ENCODE data around the gene TSC22D3.

Gene TSC22D3

GRCh38 chrX:107726816-107727534, 48.6 kb downstream of the TSC22D3 start:
- Mint-ChIP-seq H3K27me3 (no peaks in the 10 kb centered on the region), H3K4me1 (peaks cover 22% of the 10 kb centered on the region), H3K9me3 (no peaks in the 10 kb centered on the region), H3K27ac (no peak overlapping the region), H3K4me3 (no peak overlapping the region)
- DNase-seq = no peak
- ATAC-seq = no peak

DNA sequence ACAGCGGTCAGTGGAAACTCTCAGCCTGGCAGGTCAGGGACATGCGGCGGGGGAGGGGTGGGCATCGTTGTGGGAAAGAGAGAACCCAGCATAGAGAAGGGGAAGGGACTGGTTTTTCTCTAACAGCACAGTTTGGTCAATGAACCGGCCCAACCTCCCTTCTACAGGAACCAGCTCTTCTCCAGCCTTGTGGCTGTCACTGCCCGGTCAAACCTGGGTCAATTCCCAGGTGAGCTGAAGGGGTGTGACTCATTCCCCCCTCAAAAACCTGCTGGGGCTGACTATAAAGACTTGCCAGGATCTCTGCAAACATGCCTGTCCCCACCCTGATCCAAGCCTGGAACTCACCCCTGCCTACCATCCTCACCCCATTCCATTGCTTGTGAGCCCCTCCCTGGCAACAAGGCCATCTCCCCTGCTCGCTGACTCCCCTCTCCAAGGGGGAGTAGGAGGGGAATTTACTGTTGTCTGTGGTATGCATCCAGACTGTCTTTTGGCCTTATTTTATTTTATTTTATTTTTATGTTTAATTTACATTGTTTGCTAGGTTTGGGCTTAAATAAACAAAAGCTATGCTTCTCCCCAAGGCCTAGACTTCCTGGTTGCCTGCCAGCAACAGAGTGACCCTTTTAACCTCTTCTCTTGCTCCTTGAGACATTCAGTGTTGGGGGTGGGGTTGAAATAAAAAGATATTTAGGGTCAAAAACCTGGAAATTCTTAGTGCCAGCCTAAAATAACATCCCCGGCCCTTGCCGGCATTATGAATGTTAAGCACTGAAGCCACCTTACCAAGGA, 49.6 kb downstream of the TSC22D3 start:
- no peak overlapping the region for H3K27ac Mint-ChIP-seq
- ATAC-seq (no peak), DNase-seq (no peak)
- peaks cover 32% of the 10 kb centered on the region for H3K4me1 Mint-ChIP-seq
- H3K27me3 Mint-ChIP-seq = no peaks in the 10 kb centered on the region
- H3K4me3 Mint-ChIP-seq = no peak overlapping the region
- no peaks in the 10 kb centered on the region for H3K9me3 Mint-ChIP-seq

GRCh38 chrX:107724653-107725052, 50.9 kb downstream of the TSC22D3 start:
- no peak for DNase-seq
- Mint-ChIP-seq H3K4me1 (peaks cover 29% of the 10 kb centered on the region), H3K9me3 (no peaks in the 10 kb centered on the region), H3K4me3 (no peak overlapping the region), H3K27me3 (no peaks in the 10 kb centered on the region), H3K27ac (no peak overlapping the region)
- no peak for ATAC-seq

DNA sequence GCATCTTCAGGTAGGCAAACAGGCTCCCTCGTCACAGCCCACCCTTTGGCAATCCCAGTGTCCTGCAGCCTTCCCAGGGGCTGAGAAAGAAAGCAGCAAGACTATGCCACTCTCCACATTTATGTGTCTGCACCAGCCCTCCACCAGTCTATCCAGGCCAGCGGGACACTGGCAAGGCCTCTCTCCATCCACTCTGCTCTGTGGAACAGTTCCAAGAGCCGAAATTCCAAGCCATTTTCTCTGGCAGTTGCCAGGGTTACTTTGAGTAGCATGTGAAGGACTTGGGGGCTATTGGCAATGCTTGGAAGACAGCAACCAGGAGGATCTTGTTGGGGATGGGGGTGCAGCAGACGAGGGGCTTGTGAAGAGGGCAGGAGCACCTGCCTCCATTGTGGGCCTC, 52.1 kb downstream of the TSC22D3 start:
- H3K27me3 Mint-ChIP-seq = no peaks in the 10 kb centered on the region
- H3K27ac Mint-ChIP-seq = peak overlapping the region in 1 of 2 donors; percentile 80
- no peak overlapping the region for H3K4me3 Mint-ChIP-seq
- peaks cover 28% of the 10 kb centered on the region for H3K4me1 Mint-ChIP-seq
- ATAC-seq (no peak), DNase-seq (no peak)
- H3K9me3 Mint-ChIP-seq = no peaks in the 10 kb centered on the region

- H3K9me3 Mint-ChIP-seq = no peaks in the 10 kb centered on the region
- DNase-seq (no peak), ATAC-seq (no peak)
- H3K27me3 Mint-ChIP-seq = no peaks in the 10 kb centered on the region
- H3K4me3 Mint-ChIP-seq = no peak overlapping the region
- H3K27ac Mint-ChIP-seq = no peak overlapping the region
- H3K4me1 Mint-ChIP-seq = peaks cover 37% of the 10 kb centered on the region
These were observed 53.5 kb downstream of the TSC22D3 start for GRCh38 chrX:107721966-107722707.

- ATAC-seq (no peak), DNase-seq (no peak)
- Mint-ChIP-seq H3K9me3 (no peaks in the 10 kb centered on the region), H3K4me3 (no peak overlapping the region), H3K27ac (no peak overlapping the region), H3K27me3 (no peaks in the 10 kb centered on the region), H3K4me1 (peaks cover 39% of the 10 kb centered on the region)
These were observed 54.3 kb downstream of the TSC22D3 start for GRCh38 chrX:107721318-107721717.

DNA sequence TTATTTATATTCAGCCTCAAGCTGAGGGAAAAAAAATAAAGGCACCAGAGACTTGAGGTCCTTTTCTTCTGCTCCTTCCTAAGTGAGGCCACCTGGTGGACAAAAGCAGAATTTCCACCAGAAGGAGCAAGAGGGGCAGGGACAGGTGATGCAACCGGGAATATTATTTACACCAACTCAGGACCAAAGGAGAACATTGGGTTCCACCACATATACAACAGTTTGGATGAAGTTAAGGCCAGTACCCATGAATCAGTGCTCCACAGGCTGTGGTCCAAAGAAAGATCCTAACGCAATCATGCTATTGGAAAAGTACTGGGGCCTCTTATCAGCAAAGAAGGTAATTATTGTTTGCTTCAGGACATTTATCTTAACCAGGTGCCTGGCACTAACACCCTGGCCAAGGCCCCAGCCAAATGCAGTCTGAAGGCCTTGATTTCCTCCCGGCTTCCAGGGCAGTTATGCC, 57.4 kb downstream of the TSC22D3 start:
- ATAC-seq = no peak
- Mint-ChIP-seq H3K4me1 (peaks cover 61% of the 10 kb centered on the region), H3K4me3 (peak overlapping the region; percentile 95)

DNA sequence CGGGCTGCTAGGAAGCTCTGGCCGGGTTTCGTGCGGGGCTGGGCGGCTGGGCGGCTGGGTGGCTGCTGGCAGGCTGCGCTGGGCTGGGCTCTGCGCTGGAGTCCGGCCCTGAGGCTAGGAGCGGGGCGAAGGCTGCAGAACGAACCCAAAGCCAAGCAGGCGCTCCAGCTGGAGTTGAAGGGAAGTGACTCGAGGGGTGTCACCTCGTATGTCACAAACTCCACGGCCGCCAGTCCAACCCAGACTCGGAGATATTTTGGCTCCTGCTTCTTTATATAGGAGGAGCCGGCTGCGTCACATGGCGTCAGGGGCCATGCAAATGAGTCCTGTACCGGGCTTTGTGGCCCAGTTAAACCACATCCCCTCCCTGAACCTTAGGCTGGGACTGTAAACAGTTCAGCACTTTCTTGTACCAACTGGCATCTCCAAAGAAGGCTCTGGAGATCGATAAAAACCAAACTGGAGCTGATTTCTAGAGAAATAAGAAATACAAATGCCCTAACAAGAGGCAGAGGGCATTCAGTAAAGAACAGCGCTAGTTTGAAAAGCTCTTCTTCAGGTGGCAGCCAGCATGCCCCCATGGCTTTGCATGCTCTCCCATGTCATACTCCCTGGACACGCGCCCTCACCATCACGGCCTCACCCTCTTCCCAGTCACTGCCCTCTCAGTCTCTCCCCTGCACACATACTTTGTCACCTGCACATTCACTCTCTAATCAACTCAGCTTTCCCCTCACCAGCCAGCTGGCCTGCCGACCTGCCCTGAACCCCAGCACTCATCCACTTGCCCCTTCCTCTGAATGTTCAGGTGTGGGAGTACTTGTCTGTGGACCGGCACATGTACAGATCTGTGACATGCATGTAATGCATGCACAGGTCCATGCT, 58.5 kb downstream of the TSC22D3 start:
- Mint-ChIP-seq H3K27me3 (no peaks in the 10 kb centered on the region), H3K27ac (peak overlapping the region; percentile 96), H3K4me1 (peaks cover 71% of the 10 kb centered on the region), H3K4me3 (peak overlapping the region; percentile 95), H3K9me3 (no peaks in the 10 kb centered on the region)
- ATAC-seq = peak; percentile 90
- DNase-seq = peak; percentile 80 to 90

More for the DNA sequence above, 57.4 kb downstream of the TSC22D3 start:
- Mint-ChIP-seq H3K27ac (peak overlapping the region; percentile 91 to 96), H3K9me3 (no peaks in the 10 kb centered on the region), H3K27me3 (no peaks in the 10 kb centered on the region)
- DNase-seq = peak; percentile 59 to 70

GRCh38 chrX:107716118-107716684, 59.4 kb downstream of the TSC22D3 start:
- Mint-ChIP-seq H3K4me3 (peak overlapping the region; percentile 95), H3K9me3 (no peaks in the 10 kb centered on the region), H3K4me1 (peaks cover 71% of the 10 kb centered on the region), H3K27me3 (no peaks in the 10 kb centered on the region), H3K27ac (peak overlapping the region; percentile 98 to 99)
- DNase-seq (peak in 1 of 2 donors; percentile 37), ATAC-seq (peak; percentile 22)

DNA sequence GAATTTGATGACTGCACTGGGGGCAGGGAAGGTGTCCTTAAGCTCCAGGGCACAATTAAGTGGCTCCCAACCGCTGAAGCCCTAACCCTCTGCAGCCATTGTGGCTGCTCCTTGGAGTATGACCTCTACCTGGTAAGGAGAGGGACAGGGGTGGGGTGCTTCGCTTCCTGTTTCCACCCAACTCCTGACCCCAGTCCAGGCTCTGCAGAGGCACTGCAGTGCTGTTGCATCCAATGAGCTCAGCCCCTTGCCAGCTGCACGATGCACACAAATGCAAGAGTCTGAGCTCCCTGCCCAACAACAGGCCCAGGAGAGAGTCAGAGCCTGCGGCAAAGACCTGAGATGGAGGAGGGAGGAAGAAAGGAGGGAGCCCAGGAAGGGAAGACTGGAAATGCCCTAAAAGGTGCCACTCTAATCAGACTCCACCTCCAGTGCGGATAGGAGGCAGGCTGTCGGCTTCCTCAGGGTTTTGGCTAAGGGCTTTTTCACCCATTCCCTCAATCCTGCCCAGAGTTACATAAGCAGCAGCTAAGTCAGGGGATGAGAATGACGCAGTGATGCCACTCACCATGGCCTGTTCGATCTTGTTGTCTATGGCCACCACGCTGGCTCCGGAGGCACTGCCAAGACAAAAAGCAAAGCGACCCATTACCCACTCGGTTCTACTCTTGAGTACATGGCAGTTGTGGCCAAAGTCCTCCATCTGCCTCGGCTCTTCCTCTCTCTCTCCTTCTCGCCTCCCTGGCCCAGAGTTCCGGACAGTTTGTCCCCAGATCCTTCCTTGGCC, 60.1 kb downstream of the TSC22D3 start:
- DNase-seq (no peak), ATAC-seq (no peak)
- H3K4me1 Mint-ChIP-seq = peaks cover 75% of the 10 kb centered on the region
- H3K27me3 Mint-ChIP-seq = no peaks in the 10 kb centered on the region
- H3K9me3 Mint-ChIP-seq = no peaks in the 10 kb centered on the region
- peak overlapping the region; percentile 95 for H3K4me3 Mint-ChIP-seq
- H3K27ac Mint-ChIP-seq = peak overlapping the region; percentile 98 to 99

DNA sequence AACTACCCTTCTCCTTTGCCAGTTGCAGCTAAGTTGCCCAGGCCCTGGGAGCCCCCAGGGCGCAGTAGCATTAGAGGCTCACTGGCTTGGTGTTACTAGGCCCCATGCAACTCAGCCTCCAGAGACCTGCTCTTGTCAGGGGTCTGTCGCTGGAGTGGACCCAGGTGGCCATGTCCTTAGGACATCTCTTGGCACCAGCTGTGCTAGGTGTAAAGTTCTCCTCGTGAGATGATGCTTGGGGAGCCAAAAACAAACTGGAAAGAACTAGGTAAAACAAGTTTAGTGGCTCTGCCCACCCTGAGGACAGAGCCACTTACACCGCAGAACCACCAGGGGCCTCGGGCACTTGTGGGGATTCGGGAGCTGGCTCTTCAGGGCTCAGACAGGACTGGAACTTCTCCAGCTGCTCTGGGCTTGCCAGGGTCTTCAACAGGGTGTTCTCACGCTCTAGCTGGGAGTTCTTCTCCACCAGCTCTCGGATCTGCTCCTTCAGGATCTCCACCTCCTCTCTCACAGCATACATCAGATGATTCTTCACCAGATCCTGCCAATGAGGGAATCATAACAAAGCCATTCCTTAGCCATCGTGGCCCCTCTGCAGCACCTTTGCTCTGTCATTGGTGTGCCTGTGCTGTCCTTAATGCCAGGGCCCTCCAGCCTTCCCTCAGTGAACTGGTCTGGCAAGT, 61.2 kb downstream of the TSC22D3 start:
- no peak for DNase-seq
- ATAC-seq = no peak
- H3K27me3 Mint-ChIP-seq = no peaks in the 10 kb centered on the region
- H3K9me3 Mint-ChIP-seq = no peaks in the 10 kb centered on the region
- H3K27ac Mint-ChIP-seq = peak overlapping the region in 1 of 2 donors; percentile 19
- peak overlapping the region; percentile 95 for H3K4me3 Mint-ChIP-seq
- peaks cover 74% of the 10 kb centered on the region for H3K4me1 Mint-ChIP-seq

DNA sequence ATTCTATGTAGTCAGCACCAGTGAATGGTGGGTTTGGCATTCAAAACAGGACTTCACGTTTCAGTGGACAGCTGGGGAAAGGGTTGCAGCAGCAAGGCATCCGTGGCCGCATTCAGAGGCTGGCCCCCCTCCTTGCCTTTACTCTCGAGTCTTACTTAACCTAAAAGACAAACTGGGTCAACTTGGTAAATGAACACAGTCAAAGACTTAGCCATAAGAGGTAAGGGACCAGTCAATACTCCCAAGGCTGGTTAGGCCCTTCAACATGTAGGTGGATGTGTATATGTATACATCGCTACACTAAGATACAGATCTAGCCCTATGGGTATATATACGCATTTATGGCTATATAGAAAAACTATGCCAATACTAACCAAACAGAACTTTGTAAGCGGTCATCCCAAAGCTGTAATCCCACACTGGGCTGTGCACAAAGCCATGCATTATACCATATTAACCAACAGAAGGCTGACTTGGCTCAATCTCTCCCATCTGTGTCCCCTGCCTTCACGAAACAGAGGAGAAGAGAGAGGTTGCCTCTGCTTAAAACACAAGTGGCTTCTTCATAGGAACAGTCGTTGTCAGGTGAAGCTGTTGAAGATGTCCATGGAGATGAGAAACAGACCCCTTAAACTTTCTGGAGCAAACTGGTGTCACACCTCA, 61.9 kb downstream of the TSC22D3 start:
- Mint-ChIP-seq H3K27me3 (no peaks in the 10 kb centered on the region), H3K27ac (no peak overlapping the region), H3K9me3 (no peaks in the 10 kb centered on the region), H3K4me3 (no peak overlapping the region), H3K4me1 (peaks cover 74% of the 10 kb centered on the region)
- no peak for ATAC-seq
- DNase-seq = no peak

GRCh38 chrX:107713203-107713542, 62.4 kb downstream of the TSC22D3 start:
- Mint-ChIP-seq H3K4me1 (peaks cover 72% of the 10 kb centered on the region), H3K27ac (no peak overlapping the region), H3K9me3 (no peaks in the 10 kb centered on the region), H3K4me3 (peak overlapping the region in 1 of 2 donors; percentile 49), H3K27me3 (no peaks in the 10 kb centered on the region)
- no peak for DNase-seq
- ATAC-seq = no peak
